ENCODE data around the gene CACTIN.

CACTIN gene

GRCh38 chr19:3563709-3564524 is 62.7 kb downstream of the CACTIN start:
- no peak for DNase-seq (ENCODE audit: low read depth)
